HG02588 (cell line): Measurements from ENCODE around the gene APOL4.
"Not testable (repeated sequence)": the region's sequence is repeated elsewhere in the genome, so short reads cannot be mapped to it uniquely, and the experiment has no call there.

Source experiments
- ATAC-seq: cut with Tn5 transposase; IDR thresholded peaks from one replicate; pipeline ENCODE4 v1.9.1; 2021; ENCODE audit warnings: mild to moderate bottlenecking, moderate library complexity; ENCODE audit not compliant: unreplicated experiment

The APOL4 gene

DNA sequence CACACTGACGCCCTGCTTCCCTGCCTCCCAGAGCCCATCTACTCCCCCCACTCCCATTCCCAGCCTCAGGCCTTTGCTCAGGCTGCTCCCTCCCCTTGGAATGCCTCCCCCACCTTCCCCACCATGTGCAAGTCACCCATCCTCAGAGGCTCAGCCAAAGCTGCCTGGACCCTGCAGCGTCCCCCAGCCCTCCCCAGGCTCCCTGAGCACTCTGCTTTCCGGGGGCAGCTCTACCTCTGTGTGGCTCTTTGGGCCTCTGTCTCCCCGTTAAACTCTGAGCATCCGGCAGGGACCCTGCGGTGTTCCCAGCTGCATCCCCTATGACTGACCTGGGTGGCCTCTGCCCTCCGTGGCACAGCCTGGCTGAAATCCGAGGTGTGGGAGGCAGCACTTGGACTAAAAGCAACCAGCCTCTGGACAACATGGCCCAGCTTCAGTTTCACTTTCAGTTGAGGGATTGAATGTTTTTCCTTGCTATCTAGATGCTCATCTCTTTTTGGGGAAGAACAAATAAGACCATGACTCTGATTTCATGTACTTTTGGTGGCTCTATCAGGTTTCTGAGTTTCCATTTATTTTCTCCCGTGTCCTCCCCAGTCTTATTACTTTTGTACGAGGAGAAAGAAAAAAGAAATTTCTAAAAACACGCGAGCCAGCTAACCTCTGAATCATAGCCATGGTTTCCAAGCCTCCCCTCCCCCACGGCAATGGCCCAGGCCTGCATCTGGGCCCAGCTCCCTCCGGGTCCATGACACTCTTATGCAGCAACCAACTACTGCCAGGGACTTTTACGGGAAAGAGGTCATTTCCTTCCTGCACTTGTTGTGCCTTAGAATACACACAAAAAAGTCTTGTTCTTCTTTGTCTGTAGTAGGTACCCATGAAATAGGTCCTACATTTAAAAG is 44.8 kb downstream of the APOL4 start:
- ATAC-seq, result no peak

DNA sequence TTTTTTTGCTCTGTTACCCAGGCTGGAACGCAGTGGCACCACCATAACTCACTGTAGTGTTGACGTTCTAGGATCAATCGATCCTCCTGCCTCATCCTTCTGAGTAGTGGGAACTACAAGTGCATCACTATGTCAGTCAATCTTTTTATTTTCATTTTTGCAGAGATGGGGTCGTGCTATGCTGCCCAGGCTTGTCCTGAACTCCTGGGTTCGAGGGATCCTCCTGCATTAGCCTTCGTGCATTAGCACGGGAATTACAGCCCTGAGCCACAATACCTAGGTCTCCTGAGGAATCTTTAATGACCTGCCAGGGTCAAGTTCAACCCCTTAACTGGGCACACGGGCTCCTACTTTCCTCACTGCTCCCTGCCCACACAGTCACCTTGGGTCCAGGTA is 45.5 kb downstream of the APOL4 start:
- no peak for ATAC-seq

DNA sequence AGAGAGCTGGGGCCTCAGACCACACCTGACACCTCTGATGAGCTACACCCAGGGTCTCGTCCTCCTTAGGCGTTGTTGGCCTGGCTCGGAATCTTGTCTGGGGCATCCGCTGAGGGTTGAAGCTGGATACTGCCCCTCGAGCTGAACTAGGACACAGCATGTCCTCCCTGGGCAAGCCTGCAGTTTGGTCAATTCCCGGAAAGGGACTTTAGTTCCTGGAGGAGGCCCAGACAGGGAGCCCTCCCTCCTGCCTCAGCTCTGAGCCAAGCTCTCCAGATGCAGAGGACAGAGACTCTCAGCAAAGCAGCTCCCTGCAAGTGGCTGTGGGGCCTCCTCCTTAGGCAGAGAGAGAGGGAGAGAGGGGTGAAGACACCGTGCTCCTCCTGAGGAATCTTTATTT is 45.9 kb downstream of the APOL4 start:
- ATAC-seq, result no peak

DNA sequence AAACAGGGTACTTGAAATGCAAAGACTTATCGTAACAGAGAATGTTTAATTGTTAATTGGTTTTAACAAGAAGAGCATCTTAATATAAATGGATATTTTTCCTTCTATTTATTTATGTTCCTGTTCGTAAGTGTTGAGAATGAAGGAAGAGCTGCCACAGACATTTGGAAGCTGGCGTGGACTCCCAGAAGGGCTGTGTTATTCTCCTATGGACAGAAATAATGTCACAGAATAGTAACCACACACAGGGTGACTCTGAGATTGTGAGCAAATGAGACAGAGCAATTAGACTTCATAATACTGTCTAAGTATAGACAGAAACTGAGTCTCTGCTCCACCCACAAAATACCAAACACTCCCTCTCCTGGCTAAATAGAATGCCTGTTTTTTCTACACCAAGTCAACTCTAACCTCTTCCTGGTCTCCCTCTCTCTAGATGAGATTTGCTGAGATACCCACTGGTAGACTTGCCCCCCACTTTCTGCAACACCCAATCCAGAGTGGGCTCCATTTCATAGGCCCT is 47.1 kb downstream of the APOL4 start:
- ATAC-seq, result no peak

DNA sequence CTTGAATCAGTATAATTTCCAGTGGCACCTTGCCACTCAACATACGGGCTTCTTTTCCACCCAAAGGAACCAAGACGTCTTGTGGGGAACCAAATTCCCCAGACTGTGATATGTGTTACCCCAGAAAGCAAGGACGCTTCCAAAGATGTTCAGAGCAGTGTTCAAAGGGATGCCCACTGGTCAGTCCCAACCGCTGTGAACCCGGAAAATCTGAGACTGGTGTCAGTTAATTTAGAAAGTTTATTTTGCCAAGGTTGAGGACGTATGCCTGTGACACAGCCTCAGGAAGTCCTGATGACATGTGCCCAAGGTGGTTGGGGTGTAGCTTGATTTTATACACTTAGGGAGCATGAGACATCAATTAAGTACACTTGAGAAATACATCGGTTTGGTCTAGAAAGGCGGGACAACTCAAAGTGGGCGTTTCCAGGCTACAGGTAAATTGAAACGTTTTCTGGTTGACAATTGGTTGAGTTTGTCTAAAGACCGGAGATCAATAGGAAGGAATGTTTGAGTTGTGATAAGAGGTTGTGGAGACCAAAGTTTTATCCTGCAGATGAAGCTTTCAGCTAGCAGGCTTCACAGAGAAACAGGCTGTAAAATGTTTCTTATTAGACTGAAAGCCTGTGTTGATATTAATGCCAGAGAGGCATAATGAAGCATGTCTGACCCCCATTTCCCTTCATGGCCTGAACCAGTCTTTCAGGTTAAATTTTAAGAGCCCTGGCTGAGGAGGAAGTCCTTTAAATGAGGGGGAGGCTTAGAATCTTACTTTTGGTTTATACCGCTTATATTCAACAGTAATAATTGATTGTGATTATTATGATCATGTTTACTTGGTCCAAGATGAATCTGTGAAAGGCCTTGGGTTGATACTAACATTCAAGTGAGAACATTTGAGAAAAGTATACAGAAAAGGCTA is 47.8 kb downstream of the APOL4 start:
- ATAC-seq, result no peak

DNA sequence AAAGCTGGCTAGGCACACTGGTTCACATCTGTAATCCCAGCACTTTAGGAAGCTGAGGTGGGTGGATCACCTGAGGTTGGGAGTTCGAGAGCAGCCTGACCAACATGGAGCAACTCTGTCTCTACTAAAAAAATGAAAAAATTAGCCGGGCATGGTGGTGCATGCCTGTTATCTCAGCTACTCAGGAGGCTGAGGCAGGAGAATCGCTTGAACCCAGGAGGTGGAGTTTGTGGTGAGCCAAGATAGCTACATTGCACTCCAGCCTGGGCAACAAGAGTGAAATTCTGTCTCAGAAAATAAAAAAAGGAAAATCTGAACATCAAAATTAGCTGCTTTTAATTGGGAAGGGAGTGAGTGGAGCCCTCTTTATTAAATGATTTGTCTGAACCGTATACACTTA is 48.8 kb downstream of the APOL4 start:
- not testable (repeated sequence) for ATAC-seq

DNA sequence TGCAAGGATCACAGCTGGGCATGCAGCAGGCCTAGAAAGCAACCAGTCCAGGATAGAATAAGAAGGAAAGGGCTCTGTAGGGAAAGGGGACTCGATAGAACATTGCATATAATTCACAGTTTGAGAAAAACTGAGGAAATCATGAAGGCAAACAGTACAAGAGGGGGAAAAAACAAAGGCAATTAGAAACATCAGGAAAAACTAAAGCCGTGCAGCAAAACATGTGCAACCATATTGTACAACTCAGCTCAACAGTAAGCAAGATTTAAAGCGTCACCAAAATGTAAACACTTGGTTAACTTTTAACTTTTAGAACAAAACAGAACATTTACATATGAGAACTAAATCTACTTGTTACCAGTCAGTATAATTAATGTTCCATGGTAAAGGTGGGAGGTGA is 49.5 kb downstream of the APOL4 start:
- no peak for ATAC-seq

DNA sequence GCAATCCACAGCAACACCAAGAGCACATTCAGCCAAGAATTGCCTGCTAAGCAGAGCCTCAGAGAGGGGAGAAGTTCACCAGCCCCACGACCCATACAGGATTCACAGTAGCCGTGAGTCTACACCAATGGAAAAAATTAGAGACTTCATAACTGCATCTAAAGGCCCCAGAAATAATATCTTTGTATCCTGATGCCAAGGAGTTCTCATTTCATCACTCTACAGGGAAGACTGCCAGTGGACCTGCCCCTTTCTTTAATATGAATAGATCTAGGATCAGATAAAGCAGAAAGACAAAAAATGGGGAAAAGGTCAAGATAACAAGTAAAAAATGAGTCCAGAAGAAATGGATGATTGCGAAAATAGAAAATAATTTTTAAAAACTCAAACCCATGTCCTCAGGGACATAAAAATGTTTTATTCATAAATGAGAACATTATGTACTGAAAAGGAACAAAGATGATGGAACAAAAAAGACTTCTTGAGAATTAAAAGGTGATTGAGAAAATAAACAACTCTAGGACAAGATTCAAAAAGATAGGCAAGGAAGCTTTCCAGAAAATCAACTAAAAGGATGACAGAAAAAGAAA is 50.5 kb downstream of the APOL4 start:
- no peak for ATAC-seq

DNA sequence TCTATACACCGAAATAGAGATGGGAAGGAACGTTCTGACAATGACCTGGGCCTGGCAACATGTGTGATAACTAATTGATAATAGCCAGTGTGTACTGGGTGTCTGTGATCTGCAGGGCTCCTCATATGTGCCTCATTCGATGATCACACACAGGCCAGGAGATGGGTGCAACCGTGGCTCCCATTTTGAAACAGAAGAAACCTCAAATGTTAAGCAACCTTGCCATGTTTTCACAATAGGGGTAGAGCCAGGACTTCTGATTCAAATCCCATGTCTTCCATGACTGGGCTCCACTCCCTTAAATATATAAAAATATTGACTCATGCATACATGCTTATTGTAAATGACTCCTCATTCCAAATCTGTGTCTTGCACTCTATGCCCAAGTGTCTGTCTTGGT is 52.2 kb downstream of the APOL4 start:
- ATAC-seq, result no peak

DNA sequence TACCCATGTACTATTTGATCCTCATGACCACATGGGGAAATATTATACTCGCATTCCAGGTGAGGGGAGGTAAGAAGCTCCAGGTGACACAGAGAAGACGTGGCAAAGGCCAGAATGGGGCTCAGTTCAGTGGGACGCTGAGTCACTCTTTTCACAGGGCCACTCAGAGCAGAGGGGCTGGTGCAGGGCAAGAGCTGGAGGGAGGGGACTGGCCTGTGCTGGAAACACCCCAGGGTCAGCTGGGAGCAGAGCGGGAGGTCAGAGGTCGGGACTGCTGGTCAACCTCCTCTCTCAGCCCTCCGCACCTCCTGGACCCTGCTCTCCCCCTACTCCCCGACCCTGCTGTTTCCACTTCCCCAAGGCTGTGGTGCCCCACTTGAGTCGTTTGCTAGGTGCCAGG is 53.2 kb downstream of the APOL4 start:
- ATAC-seq, result no peak

DNA sequence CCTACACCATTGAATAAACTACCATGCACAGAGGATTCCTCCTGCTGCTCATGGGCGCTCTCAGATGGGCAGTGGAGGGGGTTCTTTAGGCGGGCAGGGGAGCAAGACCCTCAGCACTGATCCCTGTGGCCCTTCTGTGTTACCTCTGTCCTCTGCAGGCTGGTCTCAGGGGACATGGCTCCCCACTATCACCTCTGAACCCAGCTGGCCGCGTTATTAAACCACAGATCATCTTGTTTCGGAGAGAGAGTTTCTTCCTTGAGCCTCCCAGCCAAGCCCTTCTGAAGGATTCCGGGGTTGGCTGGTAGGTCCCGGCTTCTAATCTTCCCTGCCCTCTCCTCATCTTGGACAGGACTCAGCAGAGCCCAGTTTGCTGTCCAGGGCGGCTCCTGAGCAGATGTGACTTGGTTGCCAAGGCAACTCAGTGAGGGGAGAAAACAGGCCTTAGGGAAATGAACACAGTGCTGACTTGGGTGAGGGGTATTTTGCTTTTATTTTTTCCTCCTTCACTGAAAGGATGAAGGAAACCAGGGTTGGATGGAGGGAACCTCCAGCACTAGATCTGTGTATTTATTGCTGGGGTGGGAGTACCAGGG is 54.3 kb downstream of the APOL4 start:
- no peak for ATAC-seq

DNA sequence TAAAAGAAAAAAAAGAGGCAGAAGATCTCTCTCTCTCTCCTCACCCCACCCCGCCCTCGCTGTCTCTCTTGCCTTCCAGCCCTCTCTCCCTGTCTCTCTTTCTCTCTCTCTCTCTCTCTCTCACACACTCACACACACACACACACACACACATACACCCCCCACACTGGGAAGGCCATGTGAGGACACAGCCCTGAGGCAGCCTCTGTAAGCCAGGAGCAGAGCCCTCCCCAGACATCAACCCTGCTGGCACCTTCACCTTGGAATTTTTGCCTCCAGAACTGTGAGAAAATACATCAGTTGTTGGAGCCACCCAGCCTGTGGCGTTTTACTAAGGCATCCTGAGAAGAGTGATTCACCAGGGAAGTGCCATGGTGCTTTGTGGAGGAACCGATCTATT is 55.7 kb downstream of the APOL4 start:
- ATAC-seq, result no peak

DNA sequence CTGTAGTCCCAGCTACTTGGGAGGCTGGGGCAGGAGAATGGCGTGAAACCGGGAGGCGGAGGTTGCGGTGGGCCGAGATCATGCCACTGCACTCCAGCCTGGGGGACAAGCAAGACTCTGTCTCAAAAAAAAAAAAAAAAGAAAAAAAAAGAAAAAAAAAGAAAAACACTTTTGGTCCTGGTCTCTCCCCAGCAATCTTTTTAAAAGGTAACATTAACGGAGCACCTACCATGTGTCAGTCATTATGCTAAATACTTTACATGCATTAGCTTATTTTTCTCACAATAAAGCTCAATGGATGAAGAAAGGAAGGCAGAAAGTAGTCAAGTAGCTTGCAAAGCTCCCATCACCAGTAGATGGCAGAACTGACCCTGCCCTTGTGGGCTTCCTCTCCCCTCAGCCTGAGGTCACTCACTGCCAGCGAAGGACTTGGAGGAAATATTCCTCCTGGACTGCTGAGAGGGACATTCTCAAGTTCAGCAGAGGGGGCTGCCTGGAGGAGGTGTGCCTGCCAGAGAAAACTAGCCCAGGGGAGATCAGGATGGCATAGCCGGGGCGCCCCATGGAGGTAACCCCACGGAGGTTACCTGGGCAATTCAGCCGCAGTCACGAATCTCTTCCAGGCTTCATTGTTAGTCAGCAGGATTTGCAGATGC is 56.6 kb downstream of the APOL4 start:
- ATAC-seq, result no peak

DNA sequence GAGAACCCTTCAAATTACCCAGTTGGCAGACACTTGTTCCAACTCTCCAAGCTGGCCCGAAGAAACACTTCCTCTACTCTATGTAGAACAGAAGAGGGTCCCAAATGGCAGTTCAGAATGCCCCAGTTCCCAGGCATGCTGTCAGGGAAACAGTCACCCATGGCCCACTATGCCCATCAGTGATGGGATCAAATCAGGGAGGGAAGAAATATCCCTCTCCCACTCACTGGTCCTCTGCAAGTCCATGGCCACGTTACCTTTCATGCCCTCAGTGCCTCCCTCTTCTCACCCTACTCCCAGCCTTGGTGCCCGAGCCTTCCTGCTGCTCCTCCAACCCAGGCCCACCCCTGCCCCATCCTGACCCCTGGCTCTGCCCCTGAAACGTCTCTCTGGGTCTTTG is 57.7 kb downstream of the APOL4 start:
- no peak for ATAC-seq

DNA sequence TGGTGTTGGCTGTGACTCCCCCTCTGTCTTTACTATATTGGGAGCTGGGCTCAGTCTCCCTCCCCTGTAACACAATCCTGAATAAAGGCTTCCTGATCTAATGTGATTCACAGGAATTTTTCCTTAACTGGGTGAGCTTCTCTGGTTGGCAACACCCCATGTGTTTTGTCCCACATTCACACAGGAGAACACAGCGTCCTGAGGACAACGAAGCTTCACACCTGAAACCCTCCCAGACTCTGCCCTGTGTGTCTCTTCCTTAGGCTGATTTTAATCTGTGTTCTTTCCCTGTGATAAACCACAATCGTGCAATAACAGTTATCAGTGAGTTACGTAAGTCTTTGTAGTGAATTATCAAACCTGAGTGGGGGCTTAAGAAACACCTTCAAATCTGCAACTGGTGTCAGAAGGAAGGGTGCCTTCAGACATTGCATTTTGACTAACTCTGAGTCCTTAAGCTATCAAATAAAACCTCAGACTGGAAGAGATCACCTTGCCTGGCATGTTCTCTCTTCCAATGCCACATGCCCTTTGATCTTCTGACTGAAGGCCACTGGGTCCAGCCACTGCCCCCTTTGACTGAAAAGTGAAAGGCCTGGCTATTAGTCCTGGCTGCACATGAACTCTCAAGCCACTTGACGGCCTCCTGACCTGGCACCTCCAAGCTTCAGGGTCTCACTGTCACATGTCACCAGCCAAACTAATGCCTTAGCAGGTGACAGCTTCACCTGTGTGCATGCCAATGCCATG is 58.4 kb downstream of the APOL4 start:
- no peak for ATAC-seq

DNA sequence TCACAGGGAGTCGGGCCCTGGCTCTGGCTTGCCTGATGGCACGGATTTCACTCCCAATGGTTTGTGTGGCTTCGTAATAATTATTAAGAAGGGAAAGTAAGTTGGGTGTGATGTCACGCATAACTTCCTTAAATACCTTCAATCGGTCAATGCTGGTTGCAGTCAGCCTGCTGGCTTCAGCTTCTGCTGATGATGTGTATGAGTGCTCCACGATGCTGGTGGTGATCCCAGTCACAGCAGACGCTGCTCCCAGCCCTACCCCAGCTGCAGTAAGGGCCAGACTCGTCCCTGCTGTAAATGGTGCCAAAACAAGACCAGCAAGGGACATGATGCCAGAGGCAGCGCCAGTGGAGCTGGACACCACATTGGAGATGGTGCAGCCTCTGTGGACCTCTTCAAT is 60.1 kb downstream of the APOL4 start:
- ATAC-seq, result no peak
